ENCODE measurements around the gene SPATA17. TPM values are rescaled to one million over a fixed set of nuclear protein-coding genes. Genes with fewer than 3 reads are reported as not detected.

Gene SPATA17
- total and polyA plus RNA-seq, 2 of the 8 experiments (the other 6 are each of a cell fraction or from before 2014, with no cell fraction given): 0.17 to 0.48 TPM

DNA sequence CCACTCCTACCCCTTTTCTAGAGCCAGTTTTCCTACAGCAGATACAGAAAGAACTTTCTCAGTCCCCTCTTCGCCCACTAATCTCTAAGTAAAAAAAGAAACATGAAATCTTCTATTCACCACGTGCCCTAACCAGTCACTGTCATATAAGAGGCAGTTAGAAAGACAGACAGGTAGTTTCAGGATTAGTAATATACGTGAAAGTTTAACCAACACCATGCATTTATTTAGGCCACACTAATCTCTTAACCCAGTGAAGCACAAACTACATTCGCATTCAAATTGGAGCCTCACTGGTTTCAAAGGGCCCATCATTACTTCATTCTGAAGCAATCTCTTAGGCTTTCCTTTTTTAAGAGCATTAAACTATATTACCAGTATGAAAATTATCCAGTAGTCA lies 10.3 kb upstream of the SPATA17 start:
- Histone ChIP-seq H2BK15ac (ENCODE audit: low read length) (no peak overlapping the region), H3K36me3 (ENCODE audit: control insufficient read depth in 2 of 4, insufficient read depth in 4 of 4, low read length in 3 of 4) (peaks cover 2 to 14% (median 4%) of the 10 kb centered on the region in 4 experiments; a peak in 6 of 8 replicates), H3K79me2 (ENCODE audit: control insufficient read depth in 1 of 2, insufficient read depth in 2 of 2, low read length in 2 of 2) (peaks cover 0 to 34% of the 10 kb centered on the region in 2 experiments; a peak in 2 of 4 replicates), H3K9me3 (ENCODE audit: insufficient read depth in 2 of 2, low read depth in 1 of 2, low read length in 1 of 2) (no peaks in the 10 kb centered on the region), H3K4me1 (replicated peaks in 1 of 4; ENCODE audit: control insufficient read depth in 3 of 4, insufficient read depth in 4 of 4, low read length in 3 of 4) (peaks cover 0 to 3% (median 0%) of the 10 kb centered on the region in 4 experiments; a peak in 3 of 7 replicates), H4K5ac (ENCODE audit: insufficient read length, low read depth, low read length) (no peak overlapping the region), H2BK120ac (replicated peaks; ENCODE audit: low read depth, low read length) (no peak overlapping the region), H3K18ac (ENCODE audit: extremely low read depth, low read length) (no peak overlapping the region), H2AK5ac (ENCODE audit: low read depth, low read length) (no peak overlapping the region), H3K56ac (replicated peaks; ENCODE audit: insufficient read length, low read depth, low read length) (no peak overlapping the region), H3K27me3 (replicated peaks in 1 of 4; ENCODE audit: control insufficient read depth in 3 of 4, extremely low read depth in 1 of 4, insufficient read depth in 3 of 4, low read length in 3 of 4) (no peaks in the 10 kb centered on the region), H2BK20ac (ENCODE audit: low read length) (no peak overlapping the region), H2BK5ac (ENCODE audit: low read depth, low read length) (no peak overlapping the region), H3K4me3 (ENCODE audit: extremely low read depth in 1 of 4, insufficient read depth in 2 of 4, low read depth in 3 of 4, low read length in 4 of 4) (no peak overlapping the region), H3K23me2 (ENCODE audit: low read depth, low read length) (no peaks in the 10 kb centered on the region), H3K4ac (replicated peaks; ENCODE audit: insufficient read length, low read depth, low read length) (no peak overlapping the region), H2AFZ (ENCODE audit: low read length) (no peak overlapping the region), H3K27ac (ENCODE audit: low read depth, low read length) (no peak overlapping the region), H4K91ac (replicated peaks; ENCODE audit: insufficient read length, low read length) (no peak overlapping the region), H3K14ac (ENCODE audit: insufficient read length) (no peak overlapping the region), H3K9ac (replicated peaks in 1 of 4; ENCODE audit: extremely low read depth in 1 of 4, low read depth in 3 of 4, low read length in 3 of 4) (no peak overlapping the region), H2BK12ac (ENCODE audit: low read depth, low read length) (no peak overlapping the region), H4K20me1 (replicated peaks in 1 of 2; ENCODE audit: control insufficient read depth in 1 of 2, insufficient read depth in 2 of 2, low read length in 2 of 2) (peaks cover 0 to 2% of the 10 kb centered on the region in 2 experiments), H3K79me1 (ENCODE audit: low read depth, low read length) (peaks cover 4% of the 10 kb centered on the region; the same call in 1 of the 2 replicates), H3K4me2 (ENCODE audit: insufficient read depth in 1 of 2, low read depth in 2 of 2, low read length in 2 of 2) (no peak overlapping the region), H3K23ac (ENCODE audit: insufficient read length) (no peak overlapping the region), H4K8ac (ENCODE audit: extremely low read depth, insufficient read depth, low read length) (no peak overlapping the region)
- TF ChIP-seq CBX8 (IDR thresholded peaks at IDR 0.05; ENCODE audit: borderline replicate concordance, low read depth, low read length) (no peak), ZNF274 (IDR thresholded peaks at IDR 0.05; ENCODE audit: borderline replicate concordance, extremely low read depth, low read length) (no peak), SIRT6 (IDR thresholded peaks at IDR 0.05; ENCODE audit: low read length) (no peak), SUZ12 (IDR thresholded peaks at IDR 0.05; ENCODE audit: low read length) (no peak), BACH1 (IDR thresholded peaks at IDR 0.05; ENCODE audit: low read length) (no peak), SP4 (IDR thresholded peaks at IDR 0.05; ENCODE audit: low read length) (no peak)
- DNase-seq (ENCODE audit: low read depth in 1 of 2, low spot score in 2 of 2) (no peak), FAIRE-seq (no peak)
- CTCF ChIA-PET (ENCODE audit: partially characterized antibody): interaction anchor here (0.7 kb wide), 1 partner anchor 10 kb away, joined by 3 read pairs; the partner anchor contains the start of gene GPATCH2
- WGBS, 2 experiments (ENCODE audit: extremely low coverage in 1 of 2, insufficient coverage in 1 of 2, insufficient read length in 1 of 2, insufficient replicate concordance in 2 of 2, low coverage in 1 of 2, low lambda C conversion rate in 2 of 2, missing lambda C conversion rate in 1 of 2): 67% methylated on average over 4 of the region's 4 CpGs; no CpG with 5 or more reads in 1 of the 2 experiments
- POLR2A ChIA-PET (ENCODE audit: partially characterized antibody): no interaction called here

All from H1 (cell line).